ENCODE measurements around the gene LRGUK. TPM values are rescaled to one million over a fixed set of nuclear protein-coding genes. Genes with fewer than 3 reads are reported as not detected.

Gene LRGUK
- total RNA-seq (2022; extraction: Qiagen RNA extraction): 0.20 to 0.48 TPM (median 0.22 TPM) in 5 replicates

GRCh38 chr7:134126966-134127848, at the start of gene LRGUK:
Gene LRGUK (plus strand): TSS chr7:134127340. CDS start chr7:134127368, 28 bp downstream.

Other genes with a start within 250 kb of the LRGUK start
- 28.4 to 43.2 TPM (median 37.7 TPM) in 5 replicates for gene SLC35B4, start 189.6 kb downstream of the LRGUK start, total RNA-seq (2022; extraction: Qiagen RNA extraction)

Measured in A549 treated with dexamethasone at 1 μM for 4 hours (cell line).